ENCODE data around the gene TGFBR3L.

- no peak for TF ChIP-seq POLR2A (IDR thresholded peaks at IDR 0.05)
- TF ChIP-seq, protein P1, sequence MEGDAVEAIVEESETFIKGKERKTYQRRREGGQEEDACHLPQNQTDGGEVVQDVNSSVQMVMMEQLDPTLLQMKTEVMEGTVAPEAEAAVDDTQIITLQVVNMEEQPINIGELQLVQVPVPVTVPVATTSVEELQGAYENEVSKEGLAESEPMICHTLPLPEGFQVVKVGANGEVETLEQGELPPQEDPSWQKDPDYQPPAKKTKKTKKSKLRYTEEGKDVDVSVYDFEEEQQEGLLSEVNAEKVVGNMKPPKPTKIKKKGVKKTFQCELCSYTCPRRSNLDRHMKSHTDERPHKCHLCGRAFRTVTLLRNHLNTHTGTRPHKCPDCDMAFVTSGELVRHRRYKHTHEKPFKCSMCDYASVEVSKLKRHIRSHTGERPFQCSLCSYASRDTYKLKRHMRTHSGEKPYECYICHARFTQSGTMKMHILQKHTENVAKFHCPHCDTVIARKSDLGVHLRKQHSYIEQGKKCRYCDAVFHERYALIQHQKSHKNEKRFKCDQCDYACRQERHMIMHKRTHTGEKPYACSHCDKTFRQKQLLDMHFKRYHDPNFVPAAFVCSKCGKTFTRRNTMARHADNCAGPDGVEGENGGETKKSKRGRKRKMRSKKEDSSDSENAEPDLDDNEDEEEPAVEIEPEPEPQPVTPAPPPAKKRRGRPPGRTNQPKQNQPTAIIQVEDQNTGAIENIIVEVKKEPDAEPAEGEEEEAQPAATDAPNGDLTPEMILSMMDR (IDR thresholded peaks at IDR 0.05) = no peak
Measured at GRCh38 chr19:7904074-7905020, 10.3 kb upstream of the TGFBR3L start.
